Gastrocnemius medialis (tissue), 4 donors: ENCODE results near the gene RYR1.

Experiments used
- POLR2A ChIP-seq, 2 donors: fragments of 450-650 bp; IDR thresholded peaks; one replicate each; pipeline ENCODE4 v1.6.1; 2017; ENCODE audit warnings: antibody characterized with exemption in 2 of 2, mild to moderate bottlenecking in 2 of 2, moderate library complexity in 2 of 2
- TF ChIP-seq, protein P1 (sequence below), 5 experiments: fragments of 450-650 bp in 3 of 5; fragments of 200-600 bp in 2 of 5; sonication (generic) in 2 of 5; IDR thresholded peaks in 4 of 5; conservative IDR thresholded peaks in 1 of 5; 1 replicate in 4 of 5; 2 replicates in 1 of 5; pipeline ENCODE4 v1.5.1; 2016 to 2019; ENCODE audit warnings: antibody characterized with exemption in 5 of 5, mild to moderate bottlenecking in 3 of 5, moderate library complexity in 3 of 5

DNA sequence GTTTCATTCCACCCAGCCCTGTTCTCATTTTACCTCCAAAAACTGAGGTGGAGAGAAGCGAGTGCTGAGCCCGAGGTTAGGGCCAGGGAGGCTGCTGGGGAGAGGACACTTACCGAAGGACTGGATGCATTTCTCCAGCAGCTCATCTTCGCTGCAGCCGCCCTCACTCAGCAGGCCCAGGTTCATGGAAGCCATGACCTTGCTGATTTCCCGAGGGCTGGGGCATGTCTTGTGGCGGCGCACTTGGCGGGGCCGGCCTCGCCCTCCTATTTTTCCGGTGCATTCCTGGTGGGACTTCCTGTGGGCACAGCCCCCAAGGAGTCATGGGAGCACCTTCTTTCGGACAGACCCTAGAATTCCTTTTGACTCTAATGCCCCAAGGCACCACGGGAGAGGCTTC is 11.6 kb upstream of the RYR1 start:
- TF ChIP-seq POLR2A (IDR thresholded peaks at IDR 0.05), result no peak
- TF ChIP-seq, protein P1, sequence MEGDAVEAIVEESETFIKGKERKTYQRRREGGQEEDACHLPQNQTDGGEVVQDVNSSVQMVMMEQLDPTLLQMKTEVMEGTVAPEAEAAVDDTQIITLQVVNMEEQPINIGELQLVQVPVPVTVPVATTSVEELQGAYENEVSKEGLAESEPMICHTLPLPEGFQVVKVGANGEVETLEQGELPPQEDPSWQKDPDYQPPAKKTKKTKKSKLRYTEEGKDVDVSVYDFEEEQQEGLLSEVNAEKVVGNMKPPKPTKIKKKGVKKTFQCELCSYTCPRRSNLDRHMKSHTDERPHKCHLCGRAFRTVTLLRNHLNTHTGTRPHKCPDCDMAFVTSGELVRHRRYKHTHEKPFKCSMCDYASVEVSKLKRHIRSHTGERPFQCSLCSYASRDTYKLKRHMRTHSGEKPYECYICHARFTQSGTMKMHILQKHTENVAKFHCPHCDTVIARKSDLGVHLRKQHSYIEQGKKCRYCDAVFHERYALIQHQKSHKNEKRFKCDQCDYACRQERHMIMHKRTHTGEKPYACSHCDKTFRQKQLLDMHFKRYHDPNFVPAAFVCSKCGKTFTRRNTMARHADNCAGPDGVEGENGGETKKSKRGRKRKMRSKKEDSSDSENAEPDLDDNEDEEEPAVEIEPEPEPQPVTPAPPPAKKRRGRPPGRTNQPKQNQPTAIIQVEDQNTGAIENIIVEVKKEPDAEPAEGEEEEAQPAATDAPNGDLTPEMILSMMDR (IDR thresholded peaks at IDR 0.05 in 4 of 5, conservative IDR thresholded peaks at IDR 0.05 in 1 of 5), result no peak
